ENCODE data around the gene BUD23. TPM values are rescaled to one million over a fixed set of nuclear protein-coding genes. Genes with fewer than 3 reads are reported as not detected.

BUD23 gene, protein sequence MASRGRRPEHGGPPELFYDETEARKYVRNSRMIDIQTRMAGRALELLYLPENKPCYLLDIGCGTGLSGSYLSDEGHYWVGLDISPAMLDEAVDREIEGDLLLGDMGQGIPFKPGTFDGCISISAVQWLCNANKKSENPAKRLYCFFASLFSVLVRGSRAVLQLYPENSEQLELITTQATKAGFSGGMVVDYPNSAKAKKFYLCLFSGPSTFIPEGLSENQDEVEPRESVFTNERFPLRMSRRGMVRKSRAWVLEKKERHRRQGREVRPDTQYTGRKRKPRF
- total RNA-seq: 96.0 and 109 TPM in 2 replicates

DNA sequence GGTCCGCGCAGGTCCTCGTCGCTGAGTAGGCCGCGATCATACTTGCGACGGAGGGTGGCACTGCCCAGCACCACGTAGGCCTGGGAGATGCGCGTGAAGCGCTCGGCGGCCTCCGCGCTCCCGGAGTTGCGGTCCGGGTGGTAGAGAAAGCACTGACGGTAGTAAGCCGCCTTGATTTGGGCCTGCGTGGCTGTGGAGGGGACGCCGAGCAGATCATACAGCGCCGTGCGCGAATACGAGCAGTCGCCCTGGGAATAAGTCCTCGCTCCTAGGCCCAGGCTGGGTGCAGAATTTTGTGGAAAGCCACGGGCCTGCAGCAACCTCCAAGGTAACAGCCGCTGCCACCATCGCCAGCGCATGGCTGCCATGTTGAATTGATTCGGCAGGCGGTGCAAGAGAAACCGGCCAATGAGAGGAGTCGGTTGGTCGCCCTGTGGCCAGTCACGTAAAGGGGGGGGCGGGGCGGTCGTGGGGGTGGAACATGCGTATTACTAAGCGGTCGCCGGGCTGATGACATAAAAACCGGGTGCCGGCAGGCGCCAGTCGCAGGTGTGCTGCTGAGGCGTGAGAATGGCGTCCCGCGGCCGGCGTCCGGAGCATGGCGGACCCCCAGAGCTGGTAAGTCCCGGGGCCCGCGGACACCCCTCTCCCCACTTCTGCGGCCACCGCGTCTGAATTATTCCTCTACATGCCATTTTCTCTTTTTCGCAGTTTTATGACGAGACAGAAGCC, at the start of gene BUD23, which contains the start of gene DNAJC30:
Gene BUD23, plus strand, starts transcription at position 542 of the 732 bp plus-strand sequence. Its CDS starts 29 bp downstream, at position 571.
Gene DNAJC30, minus strand, starts transcription at position 398 of the 732 bp plus-strand sequence. Its CDS starts 30 bp downstream, at position 368.
- Mint-ChIP-seq H3K4me3 (ENCODE audit: low read depth) (peak within 1 kb of the TSS; percentile 97), H3K27ac (peak within 1 kb of the TSS; percentile 97), H3K36me3 (ENCODE audit: low read depth) (peaks cover 44% of the 10 kb centered on the region), H3K9me3 (no peaks in the 10 kb centered on the region), H3K4me1 (ENCODE audit: low read depth) (peaks cover 20% of the 10 kb centered on the region), H3K27me3 (ENCODE audit: low read depth) (no peaks in the 10 kb centered on the region)
- peak; percentile 88 for DNase-seq (ENCODE audit: low spot score)
- intact Hi-C loops (cut with micrococcal nuclease): loop anchor here (1.0 to 5.0 kb wide), 3 partner anchors 16 to 106 kb away; partner anchors contain the start of genes TBL2 and VPS37D

DNA sequence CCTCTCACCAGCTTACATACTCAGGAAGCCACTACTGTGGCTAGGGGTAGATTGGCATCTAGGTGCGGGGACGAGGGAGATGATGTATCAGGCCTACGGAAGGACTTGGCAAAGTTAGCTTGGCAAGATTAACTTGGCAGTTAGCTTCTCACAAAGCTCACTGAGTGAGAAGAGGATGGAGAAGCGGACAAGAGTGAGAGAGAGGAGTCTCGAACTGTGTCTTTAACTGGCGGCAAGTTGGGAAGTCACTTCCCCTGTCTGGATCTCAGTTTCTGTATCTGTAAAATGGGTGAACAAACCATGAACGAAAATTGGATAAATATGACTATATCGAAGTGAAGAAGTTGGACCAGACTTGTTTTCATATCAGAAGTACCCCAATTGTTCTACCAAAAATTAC, 49.6 kb upstream of the BUD23 start:
- H3K27me3 Mint-ChIP-seq (ENCODE audit: low read depth): peaks cover 10% of the 10 kb centered on the region
- intact Hi-C loops (cut with micrococcal nuclease): no loop called here
- peaks cover 3% of the 10 kb centered on the region for H3K4me1 Mint-ChIP-seq (ENCODE audit: low read depth)
- H3K27ac Mint-ChIP-seq: no peak overlapping the region
- DNase-seq (ENCODE audit: low spot score): no peak
- H3K36me3 Mint-ChIP-seq (ENCODE audit: low read depth): no peaks in the 10 kb centered on the region
- no peak overlapping the region for H3K4me3 Mint-ChIP-seq (ENCODE audit: low read depth)
- no peaks in the 10 kb centered on the region for H3K9me3 Mint-ChIP-seq

DNA sequence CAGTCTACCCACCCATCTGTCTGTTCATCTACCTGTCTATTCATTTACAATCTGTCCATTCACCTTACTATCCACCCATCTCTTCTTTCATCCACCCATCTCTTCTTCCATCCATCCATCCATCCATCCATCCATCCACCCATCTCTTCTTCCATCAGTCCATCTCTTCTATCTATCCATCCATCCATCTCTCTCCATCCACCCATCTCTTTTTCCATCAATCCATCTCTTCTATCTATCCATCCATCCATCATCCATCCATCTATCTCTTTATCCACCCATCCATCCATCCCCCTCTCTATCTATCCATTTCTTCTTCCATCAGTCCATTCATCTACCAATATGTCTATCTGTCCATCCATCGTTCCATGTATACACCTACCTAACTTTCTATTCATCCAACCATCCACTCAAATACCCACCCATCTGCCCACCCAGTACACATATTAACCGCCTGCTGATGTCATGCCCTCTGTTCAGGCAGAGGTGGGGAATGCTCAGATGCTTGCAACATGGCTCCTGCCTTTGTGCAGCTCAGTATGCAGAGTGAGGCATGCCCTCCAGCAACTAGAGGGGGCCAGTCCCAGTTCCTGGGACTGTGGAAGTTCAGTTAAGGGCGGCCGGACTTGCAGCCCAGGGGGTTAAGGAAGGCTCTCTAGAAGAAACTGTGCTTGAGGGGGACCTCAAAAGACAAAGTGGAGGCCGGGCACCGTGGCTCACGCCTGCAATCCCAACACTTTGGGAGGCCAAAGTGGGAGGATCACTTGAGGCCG, 47.8 kb upstream of the BUD23 start:
- DNase-seq (ENCODE audit: low spot score): no peak
- H3K27ac Mint-ChIP-seq: no peak overlapping the region
- no peaks in the 10 kb centered on the region for H3K9me3 Mint-ChIP-seq
- intact Hi-C loops (cut with micrococcal nuclease): no loop called here
- H3K36me3 Mint-ChIP-seq (ENCODE audit: low read depth): no peaks in the 10 kb centered on the region
- no peak overlapping the region for H3K4me3 Mint-ChIP-seq (ENCODE audit: low read depth)
- peaks cover 7% of the 10 kb centered on the region for H3K27me3 Mint-ChIP-seq (ENCODE audit: low read depth)
- peaks cover 3% of the 10 kb centered on the region for H3K4me1 Mint-ChIP-seq (ENCODE audit: low read depth)

DNA sequence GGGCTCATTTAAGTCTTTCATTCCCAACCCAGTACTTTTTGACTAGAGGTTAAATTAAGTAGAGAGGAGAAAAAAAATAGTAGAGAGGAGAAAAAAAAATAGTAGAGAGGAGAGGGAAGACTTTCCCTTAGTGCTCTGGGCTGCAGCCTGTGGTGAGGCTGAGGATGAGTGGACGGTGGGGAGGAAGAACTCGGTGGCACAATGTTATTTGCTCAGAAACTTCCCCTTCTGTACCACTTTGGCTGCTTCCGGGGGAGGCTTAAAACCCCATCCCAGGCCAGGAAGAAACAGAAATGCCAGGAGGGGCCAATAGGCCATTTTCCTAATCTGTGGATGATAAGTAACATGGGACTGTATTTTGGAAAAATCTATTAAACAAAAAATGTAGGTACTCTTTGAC, 44.5 kb upstream of the BUD23 start:
- no peaks in the 10 kb centered on the region for H3K36me3 Mint-ChIP-seq (ENCODE audit: low read depth)
- no peak overlapping the region for H3K27ac Mint-ChIP-seq
- intact Hi-C loops (cut with micrococcal nuclease): no loop called here
- no peak for DNase-seq (ENCODE audit: low spot score)
- peaks cover 3% of the 10 kb centered on the region for H3K4me1 Mint-ChIP-seq (ENCODE audit: low read depth)
- peaks cover 4% of the 10 kb centered on the region for H3K9me3 Mint-ChIP-seq
- H3K27me3 Mint-ChIP-seq (ENCODE audit: low read depth): peaks cover 5% of the 10 kb centered on the region
- no peak overlapping the region for H3K4me3 Mint-ChIP-seq (ENCODE audit: low read depth)

DNA sequence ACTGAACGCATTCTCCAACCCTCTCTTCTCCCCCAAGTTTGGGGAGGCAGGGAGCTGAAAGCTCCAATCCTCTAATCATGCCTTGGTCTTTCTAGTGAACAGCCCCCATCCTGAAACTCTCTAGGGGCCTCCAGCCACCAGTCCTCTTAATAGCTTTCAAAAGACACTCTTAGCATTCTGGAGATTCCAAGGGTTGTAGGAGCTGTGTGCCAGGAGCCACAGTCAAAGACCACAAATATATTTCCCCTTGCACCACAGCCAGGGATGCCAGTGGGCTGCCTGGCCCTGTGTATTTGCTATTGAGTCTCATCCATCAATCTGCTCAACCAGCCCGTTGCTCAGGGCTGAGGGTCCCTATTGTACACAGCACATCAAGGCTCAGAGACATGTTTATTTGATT, 40.6 kb upstream of the BUD23 start:
- no peak overlapping the region for H3K4me3 Mint-ChIP-seq (ENCODE audit: low read depth)

DNA sequence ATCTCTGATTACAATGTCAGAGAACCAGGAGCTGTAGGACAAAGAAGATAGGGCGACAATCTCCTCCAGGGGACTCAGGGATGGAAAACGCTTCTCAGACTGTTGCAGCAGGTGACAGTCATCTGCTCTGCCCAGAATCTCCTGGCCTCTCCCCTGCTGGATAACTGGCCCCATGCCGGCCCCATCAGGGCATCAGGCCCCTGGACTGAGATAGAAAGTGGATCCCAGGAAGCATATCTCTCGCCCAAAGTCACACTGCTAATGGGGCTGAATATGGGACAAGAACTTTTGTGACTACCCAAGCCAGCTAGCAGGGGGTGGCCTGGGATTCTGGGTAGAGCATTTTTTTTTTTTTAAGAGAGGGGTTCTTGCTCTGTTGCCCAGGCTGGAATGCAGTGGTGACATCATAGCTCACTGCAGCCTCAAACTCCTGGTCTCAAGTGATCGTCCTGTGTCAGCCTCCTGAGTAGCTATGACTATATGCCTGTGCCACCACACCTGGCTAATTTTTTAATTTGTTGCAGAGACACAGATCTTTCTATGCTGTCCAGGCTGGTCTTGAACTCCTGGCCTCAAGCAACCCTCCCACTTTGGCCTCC, 38.6 kb upstream of the BUD23 start:
- H3K4me3 Mint-ChIP-seq (ENCODE audit: low read depth): no peak overlapping the region
- intact Hi-C loops (cut with micrococcal nuclease): no loop called here
- H3K4me1 Mint-ChIP-seq (ENCODE audit: low read depth): peaks cover 3% of the 10 kb centered on the region
- peaks cover 4% of the 10 kb centered on the region for H3K9me3 Mint-ChIP-seq
- no peak overlapping the region for H3K27ac Mint-ChIP-seq
- H3K36me3 Mint-ChIP-seq (ENCODE audit: low read depth): no peaks in the 10 kb centered on the region
- H3K27me3 Mint-ChIP-seq (ENCODE audit: low read depth): peaks cover 41% of the 10 kb centered on the region
- no peak for DNase-seq (ENCODE audit: low spot score)

More for the DNA sequence above, 40.6 kb upstream of the BUD23 start:
- Mint-ChIP-seq H3K27ac (no peak overlapping the region), H3K4me1 (ENCODE audit: low read depth) (no peaks in the 10 kb centered on the region), H3K9me3 (peaks cover 4% of the 10 kb centered on the region), H3K36me3 (ENCODE audit: low read depth) (no peaks in the 10 kb centered on the region), H3K27me3 (ENCODE audit: low read depth) (peaks cover 25% of the 10 kb centered on the region)
- intact Hi-C loops (cut with micrococcal nuclease): no loop called here
- no peak for DNase-seq (ENCODE audit: low spot score)

DNA sequence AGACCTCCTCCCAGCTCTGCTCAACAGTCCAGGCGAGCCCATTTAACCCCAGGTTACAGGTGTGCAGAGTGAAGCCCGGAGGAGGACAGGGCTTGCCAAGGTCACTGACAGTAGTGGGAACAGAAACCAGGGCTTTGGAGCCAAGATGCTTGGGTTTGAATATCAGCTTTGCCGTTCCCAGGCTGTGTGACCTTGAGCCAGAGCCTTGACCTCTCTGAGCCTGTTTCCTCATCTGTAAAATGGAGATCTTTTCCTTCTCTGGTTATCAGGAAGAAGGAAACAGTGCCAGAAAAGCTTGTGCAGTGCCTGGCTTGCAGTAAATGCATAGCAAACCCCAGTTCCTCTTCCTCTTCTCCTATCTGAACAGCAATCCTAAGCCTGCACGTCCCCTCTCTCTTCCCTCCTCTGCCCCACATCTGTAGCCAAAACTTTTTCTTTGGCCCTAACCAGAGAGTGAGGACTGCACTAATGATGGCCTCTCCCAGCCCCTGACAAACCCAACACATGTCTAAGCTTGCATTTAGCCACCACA, 37.7 kb upstream of the BUD23 start:
- peaks cover 4% of the 10 kb centered on the region for H3K9me3 Mint-ChIP-seq
- intact Hi-C loops (cut with micrococcal nuclease): no loop called here
- no peak overlapping the region for H3K4me3 Mint-ChIP-seq (ENCODE audit: low read depth)
- DNase-seq (ENCODE audit: low spot score): no peak
- H3K27ac Mint-ChIP-seq: no peak overlapping the region
- no peaks in the 10 kb centered on the region for H3K36me3 Mint-ChIP-seq (ENCODE audit: low read depth)
- H3K4me1 Mint-ChIP-seq (ENCODE audit: low read depth): peaks cover 3% of the 10 kb centered on the region
- peaks cover 46% of the 10 kb centered on the region for H3K27me3 Mint-ChIP-seq (ENCODE audit: low read depth)

DNA sequence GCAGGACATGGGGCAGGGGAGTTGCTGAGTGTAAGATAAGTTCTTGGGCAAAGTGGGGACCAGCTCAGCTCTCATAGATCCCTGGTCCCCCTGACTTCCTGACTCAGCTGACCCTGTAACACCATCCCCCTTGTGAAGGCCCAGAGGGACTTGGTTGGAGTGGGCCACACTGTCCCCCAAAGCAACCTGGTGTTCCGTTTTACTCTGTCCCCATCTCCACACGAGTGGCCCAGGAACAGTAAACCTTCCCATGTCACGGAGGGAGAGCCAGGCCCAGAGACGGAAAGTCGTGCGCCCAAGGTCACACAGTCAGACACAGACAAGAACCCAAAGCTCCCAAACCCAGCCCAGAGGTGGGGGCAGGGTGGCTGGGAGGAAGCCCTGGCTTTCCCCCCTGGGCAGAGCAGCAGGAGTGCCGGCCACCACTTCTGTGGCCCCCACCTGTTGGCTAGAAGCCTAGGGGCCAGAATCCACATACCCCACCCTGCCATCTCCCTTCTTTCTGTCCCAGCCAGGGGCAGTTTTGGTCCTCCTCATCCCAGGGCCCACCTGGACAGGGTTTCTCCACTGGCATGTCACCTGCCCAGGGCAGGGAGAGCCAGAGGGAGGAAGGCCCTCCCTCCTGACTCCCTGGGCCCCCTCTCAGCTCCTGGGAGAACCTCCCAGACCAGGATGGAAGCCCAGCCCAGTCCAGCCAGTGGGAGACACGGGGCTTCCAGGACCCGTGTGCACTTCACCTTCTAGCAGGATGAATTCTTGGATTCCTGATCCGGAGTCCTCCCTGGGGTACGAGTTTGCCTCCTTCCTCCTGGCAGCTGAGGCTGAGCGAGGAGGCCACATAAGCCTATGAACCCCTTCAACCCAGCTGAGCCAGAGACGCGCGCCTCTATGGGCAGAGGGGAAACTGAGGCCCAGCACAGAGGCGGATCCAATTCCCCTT, 36.3 kb upstream of the BUD23 start:
- Mint-ChIP-seq H3K9me3 (peaks cover under 1% of the 10 kb centered on the region), H3K27me3 (ENCODE audit: low read depth) (peaks cover 49% of the 10 kb centered on the region), H3K36me3 (ENCODE audit: low read depth) (no peaks in the 10 kb centered on the region), H3K4me3 (ENCODE audit: low read depth) (no peak overlapping the region), H3K4me1 (ENCODE audit: low read depth) (peaks cover 3% of the 10 kb centered on the region), H3K27ac (no peak overlapping the region)
- intact Hi-C loops (cut with micrococcal nuclease): no loop called here
- no peak for DNase-seq (ENCODE audit: low spot score)

DNA sequence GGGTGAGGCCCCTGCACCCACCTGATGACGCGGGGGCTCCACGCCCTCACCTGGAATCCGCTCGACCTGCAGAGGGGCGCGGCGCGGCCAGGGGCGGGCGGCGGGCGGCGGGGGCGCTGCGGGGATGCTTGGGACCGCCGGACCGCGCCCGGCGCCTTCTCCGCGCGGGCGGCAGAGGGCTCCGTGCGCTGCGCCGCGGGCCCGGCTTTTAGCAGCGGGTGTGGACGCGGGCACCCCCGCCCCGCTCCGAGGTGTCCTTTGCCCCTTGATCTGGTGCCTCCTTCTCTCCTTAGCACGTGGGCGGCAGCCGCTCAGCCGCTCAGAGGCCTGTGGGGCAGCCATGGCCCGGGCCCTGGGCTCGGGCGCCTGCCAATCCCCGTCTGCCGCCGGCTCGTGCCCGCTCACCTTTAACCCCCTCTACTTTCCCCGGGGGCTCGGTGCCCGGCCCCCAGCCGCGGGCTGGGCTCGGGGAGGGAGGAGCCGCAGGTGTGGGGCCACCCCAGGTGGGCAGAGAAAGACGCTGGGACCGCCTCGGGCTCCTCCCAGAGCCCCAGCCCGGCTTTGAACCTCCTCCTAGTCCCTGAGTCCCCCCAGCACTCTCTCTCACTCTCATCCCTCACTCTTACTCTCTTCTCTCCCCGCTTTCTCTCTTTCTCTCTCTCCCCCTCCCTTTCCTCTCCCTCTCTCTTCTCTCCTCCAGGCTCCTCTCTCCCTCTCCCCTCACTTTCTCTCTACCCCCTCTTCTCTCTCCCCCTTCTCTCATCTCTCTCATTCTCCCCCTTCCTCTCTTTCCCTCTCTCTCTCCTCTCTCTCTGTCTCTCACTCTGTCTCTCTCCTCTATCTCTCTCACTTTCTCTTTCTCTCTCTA, 35.4 kb upstream of the BUD23 start:
- intact Hi-C loops (cut with micrococcal nuclease): no loop called here
- Mint-ChIP-seq H3K27me3 (ENCODE audit: low read depth) (peaks cover 54% of the 10 kb centered on the region), H3K4me1 (ENCODE audit: low read depth) (peaks cover 3% of the 10 kb centered on the region), H3K9me3 (no peaks in the 10 kb centered on the region), H3K4me3 (ENCODE audit: low read depth) (peak overlapping the region; percentile 31), H3K27ac (no peak overlapping the region), H3K36me3 (ENCODE audit: low read depth) (no peaks in the 10 kb centered on the region)
- DNase-seq (ENCODE audit: low spot score): no peak

DNA sequence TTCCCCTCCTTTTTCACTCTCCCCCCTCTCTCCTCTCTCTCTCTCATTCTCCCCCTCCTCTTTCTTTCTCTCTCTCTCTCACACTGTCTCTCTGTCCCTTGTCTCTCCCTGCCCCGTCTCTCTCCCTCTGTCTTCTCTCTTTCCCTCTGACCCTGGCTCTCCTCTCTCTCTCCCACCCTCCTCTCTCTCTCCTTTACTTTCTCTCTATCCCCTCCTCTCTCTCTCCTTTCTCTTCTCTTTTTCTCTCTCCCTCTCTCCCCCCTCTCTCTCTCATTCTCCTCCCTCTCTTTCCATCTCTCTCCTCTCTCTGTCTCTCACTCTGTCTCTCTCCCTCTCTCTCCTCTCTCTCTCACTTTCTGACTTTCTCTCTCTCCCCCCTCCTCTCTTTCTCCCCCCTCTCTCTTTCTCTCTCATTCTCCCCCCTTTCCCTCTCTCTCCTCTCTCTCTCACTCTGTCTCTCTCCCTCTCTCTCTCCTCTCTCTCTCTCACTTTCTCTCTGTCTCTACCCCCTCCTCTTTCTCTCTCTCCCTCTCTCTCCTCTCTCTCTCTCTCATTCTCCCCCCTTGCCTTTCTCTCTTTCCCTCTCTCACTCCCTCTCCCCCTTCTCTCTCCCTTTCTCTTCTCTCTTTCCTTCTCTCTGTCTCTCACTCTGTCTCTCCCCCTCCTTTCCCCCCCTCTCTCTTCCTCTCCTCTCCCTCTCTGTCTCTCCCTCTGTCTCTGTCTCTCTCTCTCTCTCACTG, 34.6 kb upstream of the BUD23 start:
- Mint-ChIP-seq H3K27ac (no peak overlapping the region), H3K9me3 (no peaks in the 10 kb centered on the region), H3K4me3 (ENCODE audit: low read depth) (peak overlapping the region; percentile 31), H3K27me3 (ENCODE audit: low read depth) (peaks cover 54% of the 10 kb centered on the region), H3K4me1 (ENCODE audit: low read depth) (peaks cover 3% of the 10 kb centered on the region), H3K36me3 (ENCODE audit: low read depth) (no peaks in the 10 kb centered on the region)
- no peak for DNase-seq (ENCODE audit: low spot score)
- intact Hi-C loops (cut with micrococcal nuclease): no loop called here
